Endometrial microvascular endothelial cells (primary cell): ENCODE results near the gene KHDC3L. TPM values are rescaled to one million over a fixed set of nuclear protein-coding genes. Genes with fewer than 3 reads are reported as not detected.
"Not testable (repeated sequence)": the region's sequence is repeated elsewhere in the genome, so short reads cannot be mapped to it uniquely, and the experiment has no call there.

Experiments used
- in situ Hi-C: cut with HindIII; loops from 2 replicates; pipeline ENCODE4 v1.10.0; 2017; ENCODE audit warnings: low sequenced_read_pairs, low pct_unique_long_range_greater_than_20kb; ENCODE audit errors: inconsistent ontology term
- total RNA-seq: library from RNA; depleted of rRNA; stranded (reverse); fragments of >200 nt; gene quantifications from one replicate; pipeline ENCODE4 v1.2.3, GENCODE V29; 2015; ENCODE audit errors: inconsistent ontology term

KHDC3L gene
- total RNA-seq, 1 donor from 2014 or later, result not detected

DNA sequence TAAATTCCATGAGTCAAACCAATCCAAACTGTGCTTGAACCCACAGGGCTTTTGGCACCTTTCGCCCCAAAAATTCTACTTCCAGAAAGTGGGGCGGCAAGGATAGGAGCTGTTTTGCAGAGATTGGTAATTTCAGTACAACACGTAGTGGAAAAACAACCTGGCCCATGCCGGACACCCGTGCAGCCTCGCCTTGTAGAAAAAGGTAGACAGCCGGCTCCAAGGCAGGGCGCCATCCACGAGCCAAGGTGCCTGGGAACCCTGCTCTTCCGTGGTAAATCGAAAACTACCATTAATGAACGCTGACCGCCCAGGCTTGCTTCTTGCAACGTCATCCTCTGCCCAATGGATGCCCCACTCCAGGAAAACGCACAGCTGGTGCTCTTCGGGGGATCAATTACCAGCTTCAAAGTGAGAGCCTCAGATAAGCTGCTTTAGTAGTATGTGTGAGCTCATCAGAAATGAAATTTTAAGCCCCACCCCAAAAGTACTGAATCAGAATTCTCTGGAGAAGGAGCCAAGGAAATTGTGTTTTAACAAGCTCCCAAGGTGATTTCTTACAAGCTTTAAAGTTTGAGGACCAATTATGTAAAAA, 5.4 kb downstream of the KHDC3L start:
- in situ Hi-C loops, result no loop called here

- in situ Hi-C loops, result no loop called here
Observed at GRCh38 chr6:73368675-73369074, 6.2 kb downstream of the KHDC3L start.

- in situ Hi-C loops, result no loop called here
Observed at GRCh38 chr6:73369157-73369556, 6.7 kb downstream of the KHDC3L start.

GRCh38 chr6:73369563-73369962, 7.1 kb downstream of the KHDC3L start, which contains the start of gene OOEP:
Gene OOEP (minus strand): TSS chr6:73369897. CDS start chr6:73369792, 105 bp downstream.
- in situ Hi-C loops, result no loop called here

GRCh38 chr6:73371984-73372383, 9.5 kb downstream of the KHDC3L start:
- in situ Hi-C loops, result no loop called here

GRCh38 chr6:73372516-73372915, 10.1 kb downstream of the KHDC3L start:
- in situ Hi-C loops, result no loop called here

DNA sequence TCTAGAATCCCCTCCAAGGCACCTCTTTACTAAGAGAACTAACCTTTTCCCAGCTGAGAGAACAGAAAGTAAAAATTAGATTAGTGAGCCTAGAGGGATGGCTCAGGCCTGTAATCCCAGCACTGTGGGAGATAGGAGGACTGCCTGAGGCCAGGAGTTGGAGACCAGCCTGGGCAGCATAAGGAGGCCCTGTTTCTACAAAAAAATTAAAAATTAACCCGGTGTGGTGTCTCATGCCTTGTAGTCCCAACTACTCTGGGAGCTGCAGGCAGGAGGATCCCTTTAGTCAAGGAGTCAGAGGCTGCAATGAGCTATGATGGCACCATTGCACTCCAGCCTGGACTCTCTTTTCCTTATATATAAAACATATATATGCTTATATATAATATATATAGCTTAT, 12.8 kb downstream of the KHDC3L start:
- in situ Hi-C loops, result no loop called here

GRCh38 chr6:73377225-73377624, 14.8 kb downstream of the KHDC3L start:
- in situ Hi-C loops, result no loop called here

GRCh38 chr6:73381531-73381930, 19.1 kb downstream of the KHDC3L start:
- in situ Hi-C loops, result not testable (repeated sequence)

DNA sequence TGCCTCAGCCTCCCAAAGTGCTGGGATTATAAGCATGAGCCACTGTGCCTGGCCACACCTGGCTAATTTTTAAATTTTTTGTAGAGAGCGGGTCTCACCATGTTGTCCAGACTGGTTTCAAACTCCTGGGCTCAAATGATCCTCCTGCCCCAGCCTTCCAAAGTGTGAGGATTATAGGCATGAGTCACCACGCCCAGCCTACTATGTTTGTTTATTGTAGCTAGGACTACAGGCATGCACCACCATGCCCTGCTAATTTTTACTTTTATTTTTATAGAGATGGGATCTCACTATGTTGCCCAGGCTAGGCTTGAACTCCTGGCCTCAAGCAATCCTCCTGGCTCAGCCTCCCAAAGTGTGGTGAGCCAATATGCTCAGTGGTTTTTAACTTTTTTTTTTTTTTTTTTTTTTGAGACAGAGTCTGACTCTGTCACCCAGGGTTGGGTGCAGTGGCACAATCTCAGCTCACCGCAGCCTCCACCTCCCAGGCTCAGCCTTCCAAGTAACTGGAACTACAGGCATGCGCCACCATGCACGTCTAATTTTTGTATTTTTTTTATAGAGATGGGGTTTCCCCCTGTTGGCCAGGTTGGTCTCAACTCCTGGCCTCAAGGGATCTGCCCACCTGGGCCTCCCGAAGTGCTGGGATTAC, 20.1 kb downstream of the KHDC3L start:
- in situ Hi-C loops, result no loop called here

DNA sequence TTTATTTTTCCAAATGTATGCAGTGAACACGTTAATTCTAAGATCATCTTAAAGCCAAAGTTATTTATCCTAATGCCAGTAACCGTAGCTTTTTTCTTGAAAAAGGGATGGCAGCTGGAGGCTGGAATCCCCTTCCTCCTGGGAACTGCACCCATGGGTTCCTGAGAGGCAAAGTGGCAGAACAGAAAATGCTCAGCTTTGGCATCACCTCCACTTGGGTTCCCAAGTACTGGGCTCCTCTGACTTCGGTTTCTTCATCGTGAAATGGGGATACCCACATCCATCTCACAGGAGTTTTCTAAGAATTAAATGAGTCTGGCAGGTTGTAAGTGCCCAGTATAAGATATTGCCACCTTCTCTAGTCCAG, 26.0 kb downstream of the KHDC3L start:
- in situ Hi-C loops, result no loop called here

DNA sequence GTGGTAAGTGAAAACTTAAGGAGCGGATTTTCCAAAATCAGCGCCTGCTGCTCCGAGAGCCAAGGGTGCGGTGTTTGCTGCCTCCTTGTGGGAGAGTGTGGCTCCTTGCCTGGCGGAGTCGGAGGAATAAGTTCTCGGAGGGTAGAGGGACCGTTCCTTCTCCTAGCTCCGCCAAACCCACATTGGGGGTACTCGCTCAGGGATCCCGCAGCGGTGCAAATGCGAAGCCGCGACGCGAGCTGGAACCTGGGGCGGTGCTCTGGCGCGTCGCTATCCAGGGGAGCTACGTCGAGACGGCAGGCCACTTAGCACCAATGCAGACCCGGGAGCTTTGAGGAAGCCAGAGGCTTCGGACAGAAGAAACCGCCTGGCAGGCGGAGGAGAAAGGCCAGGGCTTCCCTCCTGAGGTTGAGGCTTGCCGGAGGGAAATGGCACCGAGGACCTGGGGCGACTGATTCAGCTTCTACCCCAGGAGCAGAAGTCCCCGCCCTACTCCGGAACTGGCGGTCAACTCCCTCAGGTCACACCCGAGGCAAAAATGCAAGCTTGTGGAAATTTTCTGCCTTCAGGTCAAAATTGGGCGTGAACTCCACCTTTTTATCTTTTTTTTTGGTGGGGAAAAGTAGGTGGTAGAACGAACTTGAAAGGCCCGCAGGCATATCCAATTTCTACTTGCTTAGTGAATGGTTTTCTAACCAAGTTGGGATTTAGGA, 26.5 kb downstream of the KHDC3L start:
- in situ Hi-C loops, result no loop called here

DNA sequence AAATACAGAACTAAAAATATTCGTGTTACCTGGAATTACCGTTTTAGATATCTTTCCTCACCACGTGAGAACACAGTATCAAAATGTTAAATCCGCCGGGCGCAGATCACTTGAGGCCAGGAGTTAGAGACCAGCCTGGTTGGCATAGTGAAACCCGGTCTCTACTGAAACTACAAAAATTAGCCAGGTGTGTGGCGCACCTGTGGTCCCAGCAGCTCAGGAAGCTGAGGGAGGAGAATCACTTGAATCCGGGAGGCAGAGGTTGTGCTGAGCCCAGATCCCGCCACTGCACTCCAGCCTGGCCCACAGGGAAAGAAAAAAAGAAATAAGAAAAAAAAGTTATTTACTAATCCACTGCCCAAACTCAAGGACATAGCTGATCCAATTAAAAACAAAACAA, 27.4 kb downstream of the KHDC3L start:
- in situ Hi-C loops, result no loop called here

DNA sequence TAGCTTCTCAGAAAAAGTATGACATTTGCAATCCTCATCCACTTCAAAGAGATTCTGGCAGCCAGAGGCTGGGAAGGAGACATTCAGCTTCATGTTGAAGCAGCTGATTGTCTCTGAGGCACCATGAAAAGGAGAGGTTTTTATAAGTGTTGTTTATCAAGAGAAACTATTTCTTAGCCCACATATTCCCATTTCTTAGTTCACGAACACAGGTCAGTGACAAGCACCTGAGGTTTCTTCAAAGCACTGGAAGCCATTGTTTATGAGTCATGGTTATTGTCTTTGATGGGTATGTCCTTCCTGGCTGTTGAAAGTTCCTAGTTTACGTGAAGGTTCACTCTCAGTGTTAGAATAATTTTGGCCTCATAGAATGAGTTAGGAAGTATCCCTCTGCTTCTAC, 29.2 kb downstream of the KHDC3L start:
- in situ Hi-C loops, result no loop called here

DNA sequence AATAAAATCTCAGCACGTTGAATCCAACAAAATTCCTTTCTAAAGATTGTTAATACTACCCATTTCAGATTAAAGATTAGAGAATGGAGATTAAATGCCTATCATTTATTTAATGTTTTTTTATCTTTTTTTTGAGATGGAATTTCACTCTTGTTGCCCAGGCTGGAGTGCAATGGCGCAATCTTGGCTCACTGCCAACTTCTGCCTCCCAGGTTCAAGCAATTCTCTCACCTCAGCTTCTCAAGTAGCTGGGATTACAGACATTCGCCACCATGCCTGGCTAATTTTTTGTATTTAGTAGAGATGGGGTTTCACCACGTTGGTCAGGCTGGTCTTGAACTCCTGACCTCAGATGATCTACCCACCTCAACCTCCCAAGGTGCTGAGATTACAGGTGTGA, 29.7 kb downstream of the KHDC3L start:
- in situ Hi-C loops, result not testable (repeated sequence)

DNA sequence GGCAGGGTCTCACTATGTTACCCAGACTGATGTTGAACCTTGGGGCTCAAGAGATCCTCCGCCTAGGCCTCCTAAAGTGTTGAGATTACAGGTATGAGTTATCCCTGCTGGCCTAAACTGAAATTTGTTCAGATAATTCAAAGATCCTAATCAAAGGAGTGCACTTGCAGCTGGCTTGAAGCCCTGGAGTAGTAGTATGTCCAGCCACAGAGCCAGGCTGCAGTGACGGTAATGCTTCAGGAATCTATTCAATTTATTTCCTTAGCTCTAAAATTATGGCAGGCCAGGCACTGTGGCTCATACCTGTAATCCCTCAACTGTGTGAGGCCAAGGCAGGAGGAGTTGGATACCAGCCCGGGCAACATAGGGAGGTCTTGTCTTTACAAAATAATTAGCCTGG, 30.8 kb downstream of the KHDC3L start:
- in situ Hi-C loops, result no loop called here

GRCh38 chr6:73394577-73395354, 32.3 kb downstream of the KHDC3L start, which contains the start of gene DDX43:
Gene DDX43 (plus strand): TSS chr6:73394828. CDS start chr6:73394906, 78 bp downstream.
- in situ Hi-C loops, result no loop called here

DNA sequence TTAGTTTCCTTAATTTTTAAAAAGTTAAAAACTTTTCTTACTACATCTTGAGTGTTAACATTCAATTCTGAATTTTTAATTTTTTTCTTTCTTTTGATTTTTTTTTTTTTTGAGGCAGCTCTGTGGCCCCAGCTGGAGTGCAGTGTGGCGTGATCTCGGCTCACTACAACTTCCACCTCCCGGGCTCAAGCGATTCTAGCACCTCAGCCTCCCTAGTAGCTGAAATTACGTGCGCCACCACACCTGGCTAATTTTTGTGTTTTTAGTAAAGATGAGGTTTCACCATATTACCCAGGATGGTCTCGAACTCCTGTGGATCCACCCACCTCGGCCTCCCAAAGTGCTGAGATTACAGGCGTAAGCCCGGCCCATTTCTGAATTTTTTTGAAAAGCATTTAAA, 33.4 kb downstream of the KHDC3L start:
- in situ Hi-C loops, result no loop called here

- in situ Hi-C loops, result no loop called here
Observed at GRCh38 chr6:73400656-73401055, 38.2 kb downstream of the KHDC3L start.
